ENCODE data around the gene SLC35G6. TPM values are rescaled to one million over a fixed set of nuclear protein-coding genes. Genes with fewer than 3 reads are reported as not detected.
A peak's percentile ranks its signal among the peaks of the same experiment; 100 is the strongest.
"Not testable (repeated sequence)": the region's sequence is repeated elsewhere in the genome, so short reads cannot be mapped to it uniquely, and the experiment has no call there.

The SLC35G6 gene
- total RNA-seq, 1 donor from 2014 or later = not detected

DNA sequence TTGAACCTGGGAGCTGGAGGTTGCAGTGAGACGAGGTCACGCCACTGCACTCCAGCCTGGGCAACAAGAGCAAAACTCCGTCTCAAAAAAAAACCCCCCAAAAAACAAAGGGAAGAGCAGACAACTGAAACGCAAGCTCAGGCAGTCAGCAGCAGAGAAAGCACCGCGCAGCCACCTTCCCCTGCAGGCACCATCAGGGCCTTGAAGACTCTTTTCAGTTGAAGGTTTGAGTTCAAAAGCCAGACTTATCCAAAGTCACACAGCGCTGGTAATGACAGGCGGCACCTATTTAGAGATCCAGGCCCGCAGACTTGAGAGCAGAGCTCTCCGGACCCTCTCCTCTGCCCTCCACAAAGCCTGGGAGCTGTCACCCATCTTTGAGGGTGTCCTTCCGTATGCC is 13.0 kb upstream of the SLC35G6 start:
- intact Hi-C loops (cut with DNase I) = no loop called here

DNA sequence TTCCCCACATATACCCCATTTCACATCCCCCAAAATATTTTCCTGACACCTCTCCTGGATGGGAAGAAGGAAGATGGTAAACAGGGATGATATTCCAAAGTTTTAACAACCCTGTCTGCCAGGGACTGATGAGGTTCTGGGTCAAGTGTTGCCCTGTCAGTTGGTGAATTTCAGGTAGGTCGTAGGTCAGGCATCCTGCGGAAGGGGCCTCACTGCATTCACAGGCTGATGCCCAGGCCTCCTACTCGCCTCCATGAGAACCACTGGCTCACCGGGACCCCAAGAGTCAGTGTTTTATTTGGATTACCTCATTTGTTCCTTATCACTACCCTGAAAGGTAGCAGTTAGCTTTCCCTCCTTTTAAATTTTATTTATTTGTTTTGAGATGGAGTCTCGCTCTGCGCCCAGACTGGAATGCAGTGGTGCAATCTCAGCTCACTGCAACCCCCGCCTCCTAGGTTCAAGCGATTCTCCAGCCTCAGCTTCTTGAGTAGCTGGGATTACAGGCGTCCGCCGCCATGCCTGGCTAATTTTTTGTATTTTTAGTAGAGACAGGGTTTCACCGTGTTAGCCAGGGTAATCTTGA is 12.3 kb upstream of the SLC35G6 start:
- DNase-seq (no peak), ATAC-seq (no peak)
- intact Hi-C loops (cut with DNase I) = no loop called here
- Histone ChIP-seq H3K4me3 (no peak overlapping the region), H3K4me1 (peaks cover 17% of the 10 kb centered on the region), H3K27ac (peak overlapping the region; percentile 51), H3K36me3 (peaks cover 21% of the 10 kb centered on the region), H3K9me3 (no peaks in the 10 kb centered on the region), H3K27me3 (no peaks in the 10 kb centered on the region)
- TF ChIP-seq, protein P1, sequence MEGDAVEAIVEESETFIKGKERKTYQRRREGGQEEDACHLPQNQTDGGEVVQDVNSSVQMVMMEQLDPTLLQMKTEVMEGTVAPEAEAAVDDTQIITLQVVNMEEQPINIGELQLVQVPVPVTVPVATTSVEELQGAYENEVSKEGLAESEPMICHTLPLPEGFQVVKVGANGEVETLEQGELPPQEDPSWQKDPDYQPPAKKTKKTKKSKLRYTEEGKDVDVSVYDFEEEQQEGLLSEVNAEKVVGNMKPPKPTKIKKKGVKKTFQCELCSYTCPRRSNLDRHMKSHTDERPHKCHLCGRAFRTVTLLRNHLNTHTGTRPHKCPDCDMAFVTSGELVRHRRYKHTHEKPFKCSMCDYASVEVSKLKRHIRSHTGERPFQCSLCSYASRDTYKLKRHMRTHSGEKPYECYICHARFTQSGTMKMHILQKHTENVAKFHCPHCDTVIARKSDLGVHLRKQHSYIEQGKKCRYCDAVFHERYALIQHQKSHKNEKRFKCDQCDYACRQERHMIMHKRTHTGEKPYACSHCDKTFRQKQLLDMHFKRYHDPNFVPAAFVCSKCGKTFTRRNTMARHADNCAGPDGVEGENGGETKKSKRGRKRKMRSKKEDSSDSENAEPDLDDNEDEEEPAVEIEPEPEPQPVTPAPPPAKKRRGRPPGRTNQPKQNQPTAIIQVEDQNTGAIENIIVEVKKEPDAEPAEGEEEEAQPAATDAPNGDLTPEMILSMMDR (IDR thresholded peaks at IDR 0.05) = no peak

More for the DNA sequence above, 13.0 kb upstream of the SLC35G6 start:
- H3K27me3 ChIP-seq = no peaks in the 10 kb centered on the region
- H3K36me3 ChIP-seq = peaks cover 27% of the 10 kb centered on the region
- DNase-seq (no peak), ATAC-seq (no peak)
- no peak overlapping the region for H3K27ac ChIP-seq
- H3K9me3 ChIP-seq = no peaks in the 10 kb centered on the region
- H3K4me1 ChIP-seq = peaks cover 17% of the 10 kb centered on the region
- H3K4me3 ChIP-seq = no peak overlapping the region
- TF ChIP-seq, protein P1 (IDR thresholded peaks at IDR 0.05) = no peak

DNA sequence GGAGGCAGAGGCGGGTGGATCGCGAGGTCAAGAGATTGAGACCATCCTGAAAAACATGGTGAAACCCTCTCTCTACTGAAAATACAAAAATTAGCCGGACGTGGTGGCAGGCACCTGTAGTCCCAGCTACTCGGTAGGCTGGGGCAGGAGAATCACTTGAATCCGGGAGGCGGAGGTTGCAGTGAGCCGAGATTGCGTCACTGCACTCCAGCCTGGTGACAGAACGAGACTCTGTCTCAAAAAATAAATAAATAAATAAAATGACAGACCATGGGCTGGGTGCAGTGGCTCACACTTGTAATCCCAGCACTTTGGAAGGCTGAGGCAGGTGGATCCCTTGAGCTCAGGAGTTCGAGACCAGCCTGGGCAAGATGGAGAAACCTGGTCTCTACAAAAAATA is 11.4 kb upstream of the SLC35G6 start:
- DNase-seq; ATAC-seq; H3K27me3 ChIP-seq; H3K4me3 ChIP-seq; H3K9me3 ChIP-seq; H3K27ac ChIP-seq; intact Hi-C loops (cut with DNase I): not testable (repeated sequence)
- Histone ChIP-seq H3K36me3 (peaks cover 13% of the 10 kb centered on the region), H3K4me1 (peaks cover 21% of the 10 kb centered on the region)

DNA sequence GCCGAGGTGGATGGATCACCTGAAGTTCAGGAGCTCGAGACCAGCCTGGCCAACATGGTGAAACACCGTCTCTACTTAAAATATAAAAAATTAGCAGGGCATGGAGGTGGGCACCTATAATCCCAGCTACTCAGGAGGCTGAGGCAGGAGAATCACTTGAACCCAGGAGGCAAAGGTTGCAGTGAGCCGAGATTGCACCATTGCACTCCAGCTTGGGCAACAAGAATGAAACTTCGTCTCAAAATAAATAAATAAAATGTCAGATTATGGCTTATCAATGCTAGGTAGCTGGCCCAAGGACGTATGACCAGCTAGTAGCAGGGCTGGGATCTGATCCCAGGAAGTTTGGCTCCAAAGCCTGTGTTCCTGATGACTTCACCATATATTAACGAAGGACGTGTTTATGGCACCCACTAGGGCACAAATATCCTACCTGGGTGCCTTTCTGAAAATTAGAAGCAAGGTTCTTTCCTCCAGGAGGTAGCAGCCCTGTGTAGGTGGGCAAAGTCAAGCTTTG is 10.7 kb upstream of the SLC35G6 start:
- H3K4me1 ChIP-seq = peaks cover 28% of the 10 kb centered on the region
- intact Hi-C loops (cut with DNase I) = not testable (repeated sequence)

DNA sequence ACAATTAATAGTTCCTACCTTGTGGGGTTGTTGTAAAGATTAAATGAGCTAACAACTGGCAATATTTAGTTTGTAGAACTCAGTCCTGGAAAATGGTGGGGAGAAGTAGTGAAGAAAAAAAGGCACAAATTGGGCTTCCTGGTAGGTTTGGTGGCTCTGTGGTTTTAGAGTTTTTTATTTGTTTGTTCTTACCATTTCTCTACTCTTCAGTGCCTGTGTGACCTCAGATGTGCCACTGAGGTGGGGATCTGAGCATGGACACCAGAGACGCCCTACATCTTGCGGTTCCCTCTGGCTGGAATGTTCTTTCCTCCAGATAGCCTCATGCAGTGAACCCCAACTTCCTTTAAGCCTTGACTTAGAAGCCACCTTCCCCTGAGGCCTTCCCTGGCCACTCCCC is 9.5 kb upstream of the SLC35G6 start:
- H3K4me3 ChIP-seq = no peak overlapping the region
- intact Hi-C loops (cut with DNase I) = no loop called here
- no peaks in the 10 kb centered on the region for H3K27me3 ChIP-seq
- ATAC-seq (no peak), DNase-seq (no peak)
- H3K27ac ChIP-seq = peak overlapping the region; percentile 12
- H3K36me3 ChIP-seq = no peaks in the 10 kb centered on the region
- TF ChIP-seq, protein P1 (IDR thresholded peaks at IDR 0.05) = no peak
- H3K9me3 ChIP-seq = no peaks in the 10 kb centered on the region
- H3K4me1 ChIP-seq = peaks cover 40% of the 10 kb centered on the region

More for the DNA sequence above, 10.7 kb upstream of the SLC35G6 start:
- not testable (repeated sequence) for H3K27me3 ChIP-seq, H3K27ac ChIP-seq, ATAC-seq, H3K36me3 ChIP-seq, DNase-seq, H3K4me3 ChIP-seq, H3K9me3 ChIP-seq

DNA sequence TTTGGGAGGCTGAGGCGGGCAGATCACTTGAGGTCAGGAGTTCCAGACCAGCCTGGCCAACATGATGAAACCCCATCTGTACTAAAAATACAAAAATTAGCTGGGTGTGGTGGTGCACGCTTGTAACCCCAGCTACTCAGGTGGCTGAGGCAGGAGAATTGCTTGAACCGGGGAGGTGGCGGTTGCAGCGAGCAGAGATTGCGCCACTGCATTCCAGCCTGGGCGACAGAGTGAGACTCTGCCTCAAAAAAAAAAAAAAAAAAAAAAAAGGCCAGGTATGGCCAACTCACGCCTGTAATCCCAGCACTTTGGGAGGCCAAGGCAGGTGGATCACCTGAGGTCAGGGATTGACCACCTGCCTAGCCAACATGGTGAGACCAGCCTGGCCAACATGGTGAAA is 6.5 kb upstream of the SLC35G6 start:
- H3K36me3 ChIP-seq; intact Hi-C loops (cut with DNase I); H3K27me3 ChIP-seq; ATAC-seq; H3K4me3 ChIP-seq; H3K9me3 ChIP-seq: not testable (repeated sequence)
- peak overlapping the region; percentile 99 for H3K27ac ChIP-seq
- DNase-seq = peak; percentile 84
- peaks cover 42% of the 10 kb centered on the region for H3K4me1 ChIP-seq

DNA sequence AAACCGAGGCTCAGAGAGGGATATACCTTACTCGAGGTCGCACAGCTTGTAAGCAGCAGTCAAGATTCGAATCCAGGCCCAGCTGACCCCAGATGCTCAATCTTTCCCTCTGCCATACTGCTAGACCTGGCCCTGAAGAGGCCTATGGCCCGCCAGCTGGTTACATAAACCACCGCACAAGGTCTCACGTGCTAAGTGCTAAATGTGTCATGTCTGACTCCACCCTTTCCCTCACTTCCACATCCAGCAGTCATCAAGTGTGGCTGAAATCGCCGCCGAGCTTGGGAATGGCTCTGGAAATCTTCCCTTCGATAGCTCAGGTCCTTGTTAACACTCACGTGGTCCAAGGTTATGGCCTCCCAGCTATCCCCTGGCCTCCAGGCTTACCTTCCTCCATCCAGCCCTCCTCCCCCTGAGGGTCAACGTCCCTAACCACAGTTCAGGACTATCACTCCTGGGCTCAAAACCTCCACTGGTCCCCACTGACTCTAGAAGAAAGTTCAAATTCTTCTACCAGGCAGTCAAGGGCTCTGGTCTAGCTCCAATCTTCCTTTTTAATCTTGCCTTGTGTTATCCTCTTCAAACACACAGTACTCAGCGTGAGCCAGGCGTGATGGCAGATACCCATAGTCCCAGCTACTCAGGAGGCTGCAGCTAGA is 5.4 kb upstream of the SLC35G6 start:
- Histone ChIP-seq H3K27ac (peak overlapping the region; percentile 99), H3K9me3 (no peaks in the 10 kb centered on the region), H3K4me3 (no peak overlapping the region), H3K27me3 (no peaks in the 10 kb centered on the region), H3K4me1 (peaks cover 45% of the 10 kb centered on the region), H3K36me3 (no peaks in the 10 kb centered on the region)
- intact Hi-C loops (cut with DNase I) = no loop called here
- peak; percentile 35 for ATAC-seq
- no peak for DNase-seq
- TF ChIP-seq, protein P1 (IDR thresholded peaks at IDR 0.05) = no peak
